ENCODE measurements around the gene ARID1A. TPM values are rescaled to one million over a fixed set of nuclear protein-coding genes. Genes with fewer than 3 reads are reported as not detected.

ARID1A gene
- total and polyA plus RNA-seq, 2 of the 8 experiments (the other 6 are each of a cell fraction or from before 2014, with no cell fraction given): 52.1 to 103 TPM

GRCh38 chr1:26692211-26692792 lies 3.5 kb upstream of the ARID1A start (continued):
- TF ChIP-seq SIN3A (conservative IDR thresholded peaks at IDR 0.05 in 1 of 2, IDR thresholded peaks at IDR 0.05 in 1 of 2; ENCODE audit: low read depth in 1 of 2, low read length in 2 of 2) (no peak; a peak in 2 of 4 replicates), CHD7 (IDR thresholded peaks at IDR 0.05; ENCODE audit: insufficient replicate concordance, low read length) (no peak), CHD1 (IDR thresholded peaks at IDR 0.05; ENCODE audit: low read depth, low read length) (no peak), KDM5A (IDR thresholded peaks at IDR 0.05; ENCODE audit: low read length) (no peak), YY1 (IDR thresholded peaks at IDR 0.05; ENCODE audit: low read depth, low read length) (no peak)

Data from H1 (cell line).